ENCODE results near the gene EGLN2. TPM values are rescaled to one million over a fixed set of nuclear protein-coding genes. Genes with fewer than 3 reads are reported as not detected.

EGLN2 gene
- total and polyA plus RNA-seq, 9 of the 15 experiments (the other 6 are each of a cell fraction or from before 2014, with no cell fraction given), result 9.6 to 114 (median 71.0) TPM

GRCh38 chr19:40759352-40759751 is 39.6 kb upstream of the EGLN2 start:
- CTCF ChIA-PET (ENCODE audit: low intra/inter-chr PET ratio), result no interaction called here
- TF ChIP-seq LCOR (CRISPR knock-in tag; IDR thresholded peaks at IDR 0.05) (no peak), RBFOX2 (IDR thresholded peaks at IDR 0.05; ENCODE audit: low read depth, low read length) (peak; percentile 45)
- H3K4me3 ChIP-seq, result no peak overlapping the region
- ATAC-seq, result no peak
- H2AFZ ChIP-seq (ENCODE audit: low read depth, low read length), result no peak overlapping the region
- H3K36me3 ChIP-seq (ENCODE audit: control insufficient read depth, insufficient read depth, low read length), result peaks cover 95% of the 10 kb centered on the region
- H3K79me2 ChIP-seq (ENCODE audit: control insufficient read depth, insufficient read depth, low read length), result peaks cover 59% of the 10 kb centered on the region
- H3K27me3 ChIP-seq (ENCODE audit: control insufficient read depth in 2 of 2, insufficient read depth in 2 of 2, low read length in 2 of 2), result no peaks in the 10 kb centered on the region
- BruUV-seq (replicated peaks), result no TSS peak
- POLR2A ChIA-PET, result interaction anchor here (0.6 to 2.3 kb wide), 4 partner anchors 7 to 96 kb away, joined by 4 to 8 read pairs (median 6); partner anchors contain the start of genes ACTMAP and RAB4B
- H3K9me1 ChIP-seq (ENCODE audit: control insufficient read depth, insufficient read depth, low read length), result peaks cover 3% of the 10 kb centered on the region
- H4K20me1 ChIP-seq (replicated peaks; ENCODE audit: control insufficient read depth, insufficient read depth, low read length), result peaks cover 26% of the 10 kb centered on the region
- DNase-seq (ENCODE audit: extremely low read depth in 1 of 4, low spot score in 3 of 4), result no peak
- peaks cover 10 to 16% of the 10 kb centered on the region in 2 experiments; a peak in 4 of 5 replicates for H3K4me1 ChIP-seq (replicated peaks in 1 of 2; ENCODE audit: control insufficient read depth in 2 of 2, insufficient read depth in 2 of 2, low read length in 2 of 2)
- in situ Hi-C loops (cut with MboI) (no loop called here), intact Hi-C loops (cut with micrococcal nuclease) (no loop called here)
- no peak overlapping the region for H3K27ac ChIP-seq (ENCODE audit: extremely low read depth, low read depth, low read length)
- H3K4me2 ChIP-seq (ENCODE audit: insufficient read depth, low read length), result no peak overlapping the region
- FAIRE-seq, result no peak
- H3K9ac ChIP-seq (ENCODE audit: insufficient read depth in 1 of 2, low read depth in 2 of 2, low read length in 2 of 2), result peak overlapping the region in 1 of 2 experiments; percentile 66; a peak in 1 of 4 replicates
- H3K9me3 ChIP-seq (replicated peaks; ENCODE audit: control insufficient read depth, insufficient read depth, low read depth, low read length), result no peaks in the 10 kb centered on the region
- 90% methylated on average over 9 of the region's 13 CpGs for WGBS (ENCODE audit: insufficient coverage, low coverage, missing lambda C conversion rate)

- no peak for FAIRE-seq
- WGBS (ENCODE audit: insufficient coverage, low coverage, missing lambda C conversion rate), result 95% methylated on average over 10 of the region's 17 CpGs
- Histone ChIP-seq H3K4me3 (no peak overlapping the region), H3K36me3 (ENCODE audit: control insufficient read depth, insufficient read depth, low read length) (peaks cover 85% of the 10 kb centered on the region), H3K79me2 (ENCODE audit: control insufficient read depth, insufficient read depth, low read length) (peaks cover 26% of the 10 kb centered on the region), H3K27me3 (ENCODE audit: control insufficient read depth in 2 of 2, insufficient read depth in 2 of 2, low read length in 2 of 2) (no peaks in the 10 kb centered on the region), H3K9me3 (replicated peaks; ENCODE audit: control insufficient read depth, insufficient read depth, low read depth, low read length) (no peaks in the 10 kb centered on the region), H4K20me1 (replicated peaks; ENCODE audit: control insufficient read depth, insufficient read depth, low read length) (0 out of 2 replicates have a peak, but pooled peaks cover 2% of the 10 kb centered on the region), H3K4me2 (ENCODE audit: insufficient read depth, low read length) (no peak overlapping the region), H3K4me1 (replicated peaks in 1 of 2; ENCODE audit: control insufficient read depth in 2 of 2, insufficient read depth in 2 of 2, low read length in 2 of 2) (peaks cover 0 to 4% of the 10 kb centered on the region in 2 experiments; a peak in 1 of 5 replicates), H3K9ac (ENCODE audit: insufficient read depth in 1 of 2, low read depth in 2 of 2, low read length in 2 of 2) (no peak overlapping the region; a peak in 1 of 4 replicates), H2AFZ (ENCODE audit: low read depth, low read length) (no peak overlapping the region), H3K27ac (ENCODE audit: extremely low read depth, low read depth, low read length) (no peak overlapping the region), H3K9me1 (ENCODE audit: control insufficient read depth, insufficient read depth, low read length) (no peaks in the 10 kb centered on the region)
- ChIA-PET POLR2A (interaction anchor here (0.6 to 0.8 kb wide), 3 partner anchors 8 to 13 kb away, joined by 3 read pairs; partner anchors contain the start of gene ACTMAP), CTCF (ENCODE audit: low intra/inter-chr PET ratio) (no interaction called here)
- DNase-seq (ENCODE audit: extremely low read depth in 1 of 4, low spot score in 3 of 4), result no peak
- no peak for ATAC-seq
- intact Hi-C loops (cut with micrococcal nuclease) (no loop called here), in situ Hi-C loops (cut with MboI) (no loop called here)
- no TSS peak for BruUV-seq (replicated peaks)
- TF ChIP-seq POLR2G (IDR thresholded peaks at IDR 0.05; ENCODE audit: low read depth, low read length) (peak; percentile 59), RBFOX2 (IDR thresholded peaks at IDR 0.05; ENCODE audit: low read depth, low read length) (peak; percentile 53), FOXA1 (IDR thresholded peaks at IDR 0.05; ENCODE audit: borderline replicate concordance) (no peak), KDM2B (CRISPR knock-in tag; IDR thresholded peaks at IDR 0.05) (no peak)
These were observed 36.1 kb upstream of the EGLN2 start for GRCh38 chr19:40762754-40763470.

All from K562 (cell line).